HepG2 (cell line): Measurements from ENCODE around the gene CTIF. TPM values are rescaled to one million over a fixed set of nuclear protein-coding genes. Genes with fewer than 3 reads are reported as not detected.

Experiments used
- ETV5 ChIP-seq: IDR thresholded peaks from 2 replicates; pipeline ENCODE4 v1.6.1; 2018; ENCODE audit warnings: missing biosample characterization, missing genetic modification reagents, inconsistent platforms, borderline replicate concordance
- FOXK2 ChIP-seq: fragments of 450-650 bp; IDR thresholded peaks from 2 replicates; pipeline ENCODE4 v1.6.1; 2016
- GATAD1 ChIP-seq: IDR thresholded peaks from 2 replicates; pipeline ENCODE4 v1.6.1; 2016; ENCODE audit warnings: missing genetic modification reagents, missing compliant biosample characterization
- KLF16 ChIP-seq, 2 experiments: sonication (generic) in 1 of 2; formaldehyde crosslinking in 1 of 2; IDR thresholded peaks; 2 replicates each; pipeline versions ENCODE4 v1.6.1 to v1.8.0; 2016 to 2023; ENCODE audit warnings: missing genetic modification reagents in 2 of 2, missing compliant biosample characterization in 1 of 2
- MBNL3 ChIP-seq: fragments of 250-450 bp; sonication (Bioruptor Pico); conservative IDR thresholded peaks from 2 replicates; pipeline ENCODE4 v1.8.0; 2022; ENCODE audit warnings: mild to moderate bottlenecking, inconsistent platforms
- NFIC ChIP-seq: IDR thresholded peaks from 2 replicates; pipeline ENCODE4 v1.6.1; 2012; ENCODE audit warnings: mild to moderate bottlenecking, low read length, inconsistent platforms
- PHF21A ChIP-seq: sonication (generic); formaldehyde crosslinking; IDR thresholded peaks from 2 replicates; pipeline ENCODE4 v1.5.0; 2020; ENCODE audit warnings: mild to moderate bottlenecking, missing genetic modification reagents
- SNAI1 ChIP-seq: sonication (generic); formaldehyde crosslinking; IDR thresholded peaks from 2 replicates; pipeline ENCODE4 v1.5.0; 2020; ENCODE audit warnings: mild to moderate bottlenecking, missing genetic modification reagents, borderline replicate concordance
- SPEN ChIP-seq: sonication (generic); formaldehyde crosslinking; IDR thresholded peaks from 2 replicates; pipeline ENCODE4 v1.5.1; 2020; ENCODE audit warnings: low read depth, mild to moderate bottlenecking, missing genetic modification reagents
- ZFX ChIP-seq: sonication (generic); formaldehyde crosslinking; IDR thresholded peaks from 2 replicates; pipeline ENCODE4 v1.4.0; 2020; ENCODE audit warnings: mild to moderate bottlenecking, low read depth, missing genetic modification reagents, moderate library complexity
- ZNF292 ChIP-seq: sonication (generic); formaldehyde crosslinking; IDR thresholded peaks from 2 replicates; pipeline ENCODE4 v1.8.1; 2022; ENCODE audit warnings: mild to moderate bottlenecking, low read depth, missing genetic modification reagents, borderline replicate concordance
- ZNF343 ChIP-seq: sonication (generic); formaldehyde crosslinking; IDR thresholded peaks from 2 replicates; pipeline ENCODE4 v1.4.0; 2020; ENCODE audit warnings: mild to moderate bottlenecking, missing genetic modification reagents
- ZNF589 ChIP-seq: sonication (generic); formaldehyde crosslinking; conservative IDR thresholded peaks from 2 replicates; pipeline ENCODE4 v1.8.0; 2022; ENCODE audit warnings: mild to moderate bottlenecking, moderate library complexity, missing genetic modification reagents
- ZNF768 ChIP-seq: sonication (generic); formaldehyde crosslinking; IDR thresholded peaks from 2 replicates; pipeline ENCODE4 v1.4.0; 2020; ENCODE audit warnings: missing genetic modification reagents
- polyA plus RNA-seq, 8 experiments: library from polyadenylated mRNA; depleted of rRNA in 3 of 8; stranded (reverse) in 7 of 8; unstranded in 1 of 8; fragments of >200 nt; fragmentation: Illumina TruSeq in 4 of 8; extraction: Trizol in 4 of 8; gene quantifications; 2 replicates each; pipeline versions ENCODE4 v1.2.1 to v1.2.3, GENCODE V29; 2011 to 2016; ENCODE audit warnings: low read depth in 4 of 8, missing spikeins in 1 of 8, mixed read lengths in 1 of 8; ENCODE audit not compliant: insufficient read depth in 1 of 8
- total RNA-seq, 5 experiments: library from RNA; depleted of rRNA; stranded (reverse); fragments of >200 nt; fragmentation: Illumina TruSeq; extraction: Trizol; gene quantifications; 2 replicates each; pipeline ENCODE4 v1.2.3, GENCODE V29; 2016; ENCODE audit warnings: low read depth in 1 of 5
- TF ChIP-seq, protein P1 (sequence below): sonication (generic); formaldehyde crosslinking; IDR thresholded peaks from 2 replicates; pipeline ENCODE4 v1.4.0; 2020; ENCODE audit warnings: missing genetic modification reagents
- TF ChIP-seq, protein P2 (sequence below): sonication (generic); formaldehyde crosslinking; IDR thresholded peaks from 2 replicates; pipeline ENCODE4 v1.4.0; 2020; ENCODE audit warnings: mild to moderate bottlenecking, missing genetic modification reagents
- TF ChIP-seq, protein P3 (sequence below): IDR thresholded peaks from 2 replicates; pipeline ENCODE4 v1.6.1; 2016; ENCODE audit warnings: control low read depth
- TF ChIP-seq, protein P4 (sequence below): sonication (generic); formaldehyde crosslinking; IDR thresholded peaks from 2 replicates; pipeline ENCODE4 v1.8.0; 2022; ENCODE audit warnings: mild to moderate bottlenecking, missing genetic modification reagents, borderline replicate concordance
- TF ChIP-seq, protein P5 (sequence below): sonication (generic); formaldehyde crosslinking; IDR thresholded peaks from 2 replicates; pipeline ENCODE4 v1.9.0; 2021; ENCODE audit warnings: missing genetic modification reagents, borderline replicate concordance
- TF ChIP-seq, protein P6 (sequence below): IDR thresholded peaks from 2 replicates; pipeline ENCODE4 v1.6.1; 2016; ENCODE audit warnings: missing compliant biosample characterization, missing genetic modification reagents, borderline replicate concordance

The CTIF gene
- total and polyA plus RNA-seq, 2 of the 13 experiments (the other 11 are each of a cell fraction or from before 2014, with no cell fraction given) = 18.2 to 28.0 TPM

DNA sequence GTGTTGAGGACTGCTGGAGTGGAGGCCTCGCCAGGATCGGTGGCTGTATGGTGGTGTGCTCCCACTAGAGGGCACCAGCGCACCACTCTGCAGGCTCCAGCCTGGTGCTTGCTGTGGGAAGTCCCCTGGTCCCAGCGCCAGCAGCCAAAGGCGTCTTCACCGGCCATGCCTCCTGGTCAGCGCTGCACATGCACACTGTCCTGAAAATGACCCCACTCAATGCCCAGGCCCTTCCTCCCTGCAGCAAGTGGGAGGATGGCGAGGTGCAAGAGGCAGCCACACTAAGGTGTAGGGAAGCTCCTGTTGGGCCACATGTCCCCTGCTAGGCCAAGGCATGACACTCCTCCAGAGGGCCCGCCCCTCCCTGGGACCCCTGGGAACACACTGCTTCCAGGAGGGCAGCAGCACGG, 136.5 kb downstream of the CTIF start (continued):
- TF ChIP-seq MBNL3 (CRISPR knock-in tag) (no peak), ZNF589 (CRISPR knock-in tag) (no peak), SNAI1 (CRISPR knock-in tag) (no peak), ZFX (CRISPR knock-in tag) (peak; percentile 49; the same call in 1 of the 2 replicates), ZNF768 (peak; percentile 39; the same call in 1 of the 2 replicates), KLF16 (CRISPR knock-in tag; IDR thresholded peaks at IDR 0.05) (no peak), ZNF292 (CRISPR knock-in tag) (no peak), ETV5 (no peak), SPEN (peak; percentile 34; the same call in 1 of the 2 replicates), ZNF343 (CRISPR knock-in tag) (no peak), FOXK2 (no peak), NFIC (no peak), PHF21A (no peak), GATAD1 (0 out of 2 replicates have a peak, but pooled peaks have one; percentile 47)
- TF ChIP-seq, protein P1, sequence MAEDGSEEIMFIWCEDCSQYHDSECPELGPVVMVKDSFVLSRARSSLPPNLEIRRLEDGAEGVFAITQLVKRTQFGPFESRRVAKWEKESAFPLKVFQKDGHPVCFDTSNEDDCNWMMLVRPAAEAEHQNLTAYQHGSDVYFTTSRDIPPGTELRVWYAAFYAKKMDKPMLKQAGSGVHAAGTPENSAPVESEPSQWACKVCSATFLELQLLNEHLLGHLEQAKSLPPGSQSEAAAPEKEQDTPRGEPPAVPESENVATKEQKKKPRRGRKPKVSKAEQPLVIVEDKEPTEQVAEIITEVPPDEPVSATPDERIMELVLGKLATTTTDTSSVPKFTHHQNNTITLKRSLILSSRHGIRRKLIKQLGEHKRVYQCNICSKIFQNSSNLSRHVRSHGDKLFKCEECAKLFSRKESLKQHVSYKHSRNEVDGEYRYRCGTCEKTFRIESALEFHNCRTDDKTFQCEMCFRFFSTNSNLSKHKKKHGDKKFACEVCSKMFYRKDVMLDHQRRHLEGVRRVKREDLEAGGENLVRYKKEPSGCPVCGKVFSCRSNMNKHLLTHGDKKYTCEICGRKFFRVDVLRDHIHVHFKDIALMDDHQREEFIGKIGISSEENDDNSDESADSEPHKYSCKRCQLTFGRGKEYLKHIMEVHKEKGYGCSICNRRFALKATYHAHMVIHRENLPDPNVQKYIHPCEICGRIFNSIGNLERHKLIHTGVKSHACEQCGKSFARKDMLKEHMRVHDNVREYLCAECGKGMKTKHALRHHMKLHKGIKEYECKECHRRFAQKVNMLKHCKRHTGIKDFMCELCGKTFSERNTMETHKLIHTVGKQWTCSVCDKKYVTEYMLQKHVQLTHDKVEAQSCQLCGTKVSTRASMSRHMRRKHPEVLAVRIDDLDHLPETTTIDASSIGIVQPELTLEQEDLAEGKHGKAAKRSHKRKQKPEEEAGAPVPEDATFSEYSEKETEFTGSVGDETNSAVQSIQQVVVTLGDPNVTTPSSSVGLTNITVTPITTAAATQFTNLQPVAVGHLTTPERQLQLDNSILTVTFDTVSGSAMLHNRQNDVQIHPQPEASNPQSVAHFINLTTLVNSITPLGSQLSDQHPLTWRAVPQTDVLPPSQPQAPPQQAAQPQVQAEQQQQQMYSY (CRISPR knock-in tag) = no peak
- TF ChIP-seq, protein P2, sequence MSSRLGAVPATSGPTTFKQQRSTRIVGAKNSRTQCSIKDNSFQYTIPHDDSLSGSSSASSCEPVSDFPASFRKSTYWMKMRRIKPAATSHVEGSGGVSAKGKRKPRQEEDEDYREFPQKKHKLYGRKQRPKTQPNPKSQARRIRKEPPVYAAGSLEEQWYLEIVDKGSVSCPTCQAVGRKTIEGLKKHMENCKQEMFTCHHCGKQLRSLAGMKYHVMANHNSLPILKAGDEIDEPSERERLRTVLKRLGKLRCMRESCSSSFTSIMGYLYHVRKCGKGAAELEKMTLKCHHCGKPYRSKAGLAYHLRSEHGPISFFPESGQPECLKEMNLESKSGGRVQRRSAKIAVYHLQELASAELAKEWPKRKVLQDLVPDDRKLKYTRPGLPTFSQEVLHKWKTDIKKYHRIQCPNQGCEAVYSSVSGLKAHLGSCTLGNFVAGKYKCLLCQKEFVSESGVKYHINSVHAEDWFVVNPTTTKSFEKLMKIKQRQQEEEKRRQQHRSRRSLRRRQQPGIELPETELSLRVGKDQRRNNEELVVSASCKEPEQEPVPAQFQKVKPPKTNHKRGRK (CRISPR knock-in tag) = no peak
- TF ChIP-seq, protein P3, sequence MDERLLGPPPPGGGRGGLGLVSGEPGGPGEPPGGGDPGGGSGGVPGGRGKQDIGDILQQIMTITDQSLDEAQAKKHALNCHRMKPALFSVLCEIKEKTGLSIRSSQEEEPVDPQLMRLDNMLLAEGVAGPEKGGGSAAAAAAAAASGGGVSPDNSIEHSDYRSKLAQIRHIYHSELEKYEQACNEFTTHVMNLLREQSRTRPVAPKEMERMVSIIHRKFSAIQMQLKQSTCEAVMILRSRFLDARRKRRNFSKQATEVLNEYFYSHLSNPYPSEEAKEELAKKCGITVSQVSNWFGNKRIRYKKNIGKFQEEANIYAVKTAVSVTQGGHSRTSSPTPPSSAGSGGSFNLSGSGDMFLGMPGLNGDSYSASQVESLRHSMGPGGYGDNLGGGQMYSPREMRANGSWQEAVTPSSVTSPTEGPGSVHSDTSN = no peak
- TF ChIP-seq, protein P4, sequence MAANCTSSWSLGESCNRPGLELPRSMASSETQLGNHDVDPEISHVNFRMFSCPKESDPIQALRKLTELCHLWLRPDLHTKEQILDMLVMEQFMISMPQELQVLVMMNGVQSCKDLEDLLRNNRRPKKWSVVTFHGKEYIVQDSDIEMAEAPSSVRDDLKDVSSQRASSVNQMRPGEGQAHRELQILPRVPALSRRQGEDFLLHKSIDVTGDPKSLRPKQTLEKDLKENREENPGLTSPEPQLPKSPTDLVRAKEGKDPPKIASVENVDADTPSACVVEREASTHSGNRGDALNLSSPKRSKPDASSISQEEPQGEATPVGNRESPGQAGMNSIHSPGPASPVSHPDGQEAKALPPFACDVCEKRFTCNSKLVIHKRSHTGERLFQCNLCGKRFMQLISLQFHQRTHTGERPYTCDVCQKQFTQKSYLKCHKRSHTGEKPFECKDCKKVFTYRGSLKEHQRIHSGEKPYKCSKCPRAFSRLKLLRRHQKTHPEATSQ (CRISPR knock-in tag) = no peak
- TF ChIP-seq, protein P5, sequence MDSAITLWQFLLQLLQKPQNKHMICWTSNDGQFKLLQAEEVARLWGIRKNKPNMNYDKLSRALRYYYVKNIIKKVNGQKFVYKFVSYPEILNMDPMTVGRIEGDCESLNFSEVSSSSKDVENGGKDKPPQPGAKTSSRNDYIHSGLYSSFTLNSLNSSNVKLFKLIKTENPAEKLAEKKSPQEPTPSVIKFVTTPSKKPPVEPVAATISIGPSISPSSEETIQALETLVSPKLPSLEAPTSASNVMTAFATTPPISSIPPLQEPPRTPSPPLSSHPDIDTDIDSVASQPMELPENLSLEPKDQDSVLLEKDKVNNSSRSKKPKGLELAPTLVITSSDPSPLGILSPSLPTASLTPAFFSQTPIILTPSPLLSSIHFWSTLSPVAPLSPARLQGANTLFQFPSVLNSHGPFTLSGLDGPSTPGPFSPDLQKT (CRISPR knock-in tag) = no peak
- TF ChIP-seq, protein P6, sequence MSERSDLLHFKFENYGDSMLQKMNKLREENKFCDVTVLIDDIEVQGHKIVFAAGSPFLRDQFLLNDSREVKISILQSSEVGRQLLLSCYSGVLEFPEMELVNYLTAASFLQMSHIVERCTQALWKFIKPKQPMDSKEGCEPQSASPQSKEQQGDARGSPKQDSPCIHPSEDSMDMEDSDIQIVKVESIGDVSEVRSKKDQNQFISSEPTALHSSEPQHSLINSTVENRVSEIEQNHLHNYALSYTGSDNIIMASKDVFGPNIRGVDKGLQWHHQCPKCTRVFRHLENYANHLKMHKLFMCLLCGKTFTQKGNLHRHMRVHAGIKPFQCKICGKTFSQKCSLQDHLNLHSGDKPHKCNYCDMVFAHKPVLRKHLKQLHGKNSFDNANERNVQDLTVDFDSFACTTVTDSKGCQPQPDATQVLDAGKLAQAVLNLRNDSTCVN (CRISPR knock-in tag) = 0 out of 2 replicates have a peak, but pooled peaks have one; percentile 60
